ENCODE measurements around the gene SLC34A3. TPM values are rescaled to one million over a fixed set of nuclear protein-coding genes. Genes with fewer than 3 reads are reported as not detected.

SLC34A3 gene
- total RNA-seq, 1 experiment from 2014 or later, result 0.13 TPM

- TF ChIP-seq ZNF263 (CRISPR knock-in tag; IDR thresholded peaks at IDR 0.05; ENCODE audit: low read depth), result peak; percentile 42; the same call in 1 of the 2 replicates
- no peak for TF ChIP-seq ZMAT4 (CRISPR knock-in tag; IDR thresholded peaks at IDR 0.05)
- ATAC-seq (no peak), DNase-seq (ENCODE audit: low spot score) (peak; percentile 45)
- Mint-ChIP-seq H3K27me3 (ENCODE audit: low read depth) (no peaks in the 10 kb centered on the region), H3K4me1 (peaks cover 36% of the 10 kb centered on the region), H3K27ac (0 out of 2 replicates have a peak overlapping the region, but pooled peaks have one; percentile 49), H3K9me3 (no peaks in the 10 kb centered on the region), H3K36me3 (no peaks in the 10 kb centered on the region), H3K4me3 (peak overlapping the region; percentile 84)
- POLR2A ChIA-PET, result interaction anchor here (1.2 kb wide), 1 partner anchor 23 kb away, joined by 4 read pairs; the partner anchor contains the start of gene RNF208
- CTCF ChIA-PET, result interaction anchor here (0.7 to 2.5 kb wide), 10 partner anchors 9 to 153 kb away, joined by 3 to 14 read pairs (median 4); partner anchors contain the start of genes LRRC26, NPDC1, RNF224 and SSNA1
Observed at GRCh38 chr9:137199411-137200121, 31.1 kb upstream of the SLC34A3 start.

GRCh38 chr9:137200311-137201204 lies 30.1 kb upstream of the SLC34A3 start, which contains the start of gene TPRN:
TSS of gene TPRN (minus strand) at chr9:137200741. CDS start at chr9:137200711, 30 bp downstream.
- H3K9me3 Mint-ChIP-seq, result no peaks in the 10 kb centered on the region
- TF ChIP-seq, protein P1, sequence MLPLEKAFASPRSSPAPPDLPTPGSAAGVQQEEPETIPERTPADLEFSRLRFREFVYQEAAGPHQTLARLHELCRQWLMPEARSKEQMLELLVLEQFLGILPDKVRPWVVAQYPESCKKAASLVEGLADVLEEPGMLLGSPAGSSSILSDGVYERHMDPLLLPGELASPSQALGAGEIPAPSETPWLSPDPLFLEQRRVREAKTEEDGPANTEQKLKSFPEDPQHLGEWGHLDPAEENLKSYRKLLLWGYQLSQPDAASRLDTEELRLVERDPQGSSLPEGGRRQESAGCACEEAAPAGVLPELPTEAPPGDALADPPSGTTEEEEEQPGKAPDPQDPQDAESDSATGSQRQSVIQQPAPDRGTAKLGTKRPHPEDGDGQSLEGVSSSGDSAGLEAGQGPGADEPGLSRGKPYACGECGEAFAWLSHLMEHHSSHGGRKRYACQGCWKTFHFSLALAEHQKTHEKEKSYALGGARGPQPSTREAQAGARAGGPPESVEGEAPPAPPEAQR (CRISPR knock-in tag; IDR thresholded peaks at IDR 0.05), result no peak
- TF ChIP-seq GABPB1 (CRISPR knock-in tag; IDR thresholded peaks at IDR 0.05) (peak; percentile 77), RELA (CRISPR knock-in tag; IDR thresholded peaks at IDR 0.05; ENCODE audit: borderline replicate concordance) (peak; percentile 41; the same call in 1 of the 2 replicates), KAT7 (CRISPR knock-in tag; IDR thresholded peaks at IDR 0.05; ENCODE audit: borderline replicate concordance) (0 out of 2 replicates have a peak, but pooled peaks have one; percentile 33), SMAD3 (CRISPR knock-in tag; IDR thresholded peaks at IDR 0.05; ENCODE audit: borderline replicate concordance) (peak; percentile 30; the same call in 1 of the 2 replicates), USF1 (CRISPR knock-in tag; IDR thresholded peaks at IDR 0.05) (peak; percentile 56; the same call in 1 of the 2 replicates), ZBTB43 (CRISPR knock-in tag; IDR thresholded peaks at IDR 0.05) (0 out of 2 replicates have a peak, but pooled peaks have one; percentile 25), NR2C2 (CRISPR knock-in tag; IDR thresholded peaks at IDR 0.05) (no peak), NFYB (CRISPR knock-in tag; conservative IDR thresholded peaks at IDR 0.05; ENCODE audit: low read depth) (peak; percentile 94), MYBL2 (CRISPR knock-in tag; IDR thresholded peaks at IDR 0.05) (0 out of 2 replicates have a peak, but pooled peaks have one; percentile 25), ESRRA (CRISPR knock-in tag; IDR thresholded peaks at IDR 0.05; ENCODE audit: borderline replicate concordance) (peak; percentile 95), CREM (CRISPR knock-in tag; IDR thresholded peaks at IDR 0.05) (peak; percentile 16; the same call in 1 of the 2 replicates), ZNF138 (CRISPR knock-in tag; conservative IDR thresholded peaks at IDR 0.05) (no peak), USF2 (CRISPR knock-in tag; IDR thresholded peaks at IDR 0.05) (peak; percentile 34; the same call in 1 of the 2 replicates), SMAD4 (CRISPR knock-in tag; IDR thresholded peaks at IDR 0.05) (no peak), HMGXB4 (CRISPR knock-in tag; IDR thresholded peaks at IDR 0.05) (peak; percentile 76; the same call in 1 of the 2 replicates), TP53 (CRISPR knock-in tag; IDR thresholded peaks at IDR 0.05) (no peak; the same call in 1 of the 2 replicates), MAX (CRISPR knock-in tag; IDR thresholded peaks at IDR 0.05) (peak; percentile 81), ETV6 (CRISPR knock-in tag; IDR thresholded peaks at IDR 0.05) (peak; percentile 64), FOXK1 (CRISPR knock-in tag; IDR thresholded peaks at IDR 0.05) (0 out of 2 replicates have a peak, but pooled peaks have one; percentile 42)
- TF ChIP-seq, protein P2, sequence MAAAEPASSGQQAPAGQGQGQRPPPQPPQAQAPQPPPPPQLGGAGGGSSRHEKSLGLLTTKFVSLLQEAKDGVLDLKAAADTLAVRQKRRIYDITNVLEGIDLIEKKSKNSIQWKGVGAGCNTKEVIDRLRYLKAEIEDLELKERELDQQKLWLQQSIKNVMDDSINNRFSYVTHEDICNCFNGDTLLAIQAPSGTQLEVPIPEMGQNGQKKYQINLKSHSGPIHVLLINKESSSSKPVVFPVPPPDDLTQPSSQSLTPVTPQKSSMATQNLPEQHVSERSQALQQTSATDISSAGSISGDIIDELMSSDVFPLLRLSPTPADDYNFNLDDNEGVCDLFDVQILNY (CRISPR knock-in tag; IDR thresholded peaks at IDR 0.05), result peak; percentile 64; the same call in 1 of the 2 replicates

More at GRCh38 chr9:137200311-137201204, 30.1 kb upstream of the SLC34A3 start, which contains the start of gene TPRN:
- ChIA-PET POLR2A (interaction anchor here (0.6 to 1.5 kb wide), 21 partner anchors 10 to 235 kb away, joined by 3 to 13 read pairs (median 4); partner anchors contain the start of genes ANAPC2, MAN1B1, NELFB and RNF208), CTCF (interaction anchor here (0.6 to 2.8 kb wide), 19 partner anchors 12 to 623 kb away, joined by 3 to 28 read pairs (median 5); partner anchors contain the start of genes AJM1, ANAPC2, CYSRT1 and ENTPD2)
- ATAC-seq (peak; percentile 97), DNase-seq (ENCODE audit: low spot score) (peak; percentile 100)
- Mint-ChIP-seq H3K4me3 (peak within 1 kb of the TSS; percentile 84), H3K36me3 (no peaks in the 10 kb centered on the region), H3K4me1 (peaks cover 33% of the 10 kb centered on the region), H3K27ac (peak within 1 kb of the TSS; percentile 91), H3K27me3 (ENCODE audit: low read depth) (no peaks in the 10 kb centered on the region)

All from WTC11 (cell line).